GM19467 (cell line): ENCODE data around the gene BSPRY.

Experiments used
- ATAC-seq: cut with Tn5 transposase; IDR thresholded peaks from one replicate; pipeline ENCODE4 v1.9.1; 2021; ENCODE audit warnings: mild to moderate bottlenecking, moderate library complexity; ENCODE audit not compliant: unreplicated experiment

Gene BSPRY

DNA sequence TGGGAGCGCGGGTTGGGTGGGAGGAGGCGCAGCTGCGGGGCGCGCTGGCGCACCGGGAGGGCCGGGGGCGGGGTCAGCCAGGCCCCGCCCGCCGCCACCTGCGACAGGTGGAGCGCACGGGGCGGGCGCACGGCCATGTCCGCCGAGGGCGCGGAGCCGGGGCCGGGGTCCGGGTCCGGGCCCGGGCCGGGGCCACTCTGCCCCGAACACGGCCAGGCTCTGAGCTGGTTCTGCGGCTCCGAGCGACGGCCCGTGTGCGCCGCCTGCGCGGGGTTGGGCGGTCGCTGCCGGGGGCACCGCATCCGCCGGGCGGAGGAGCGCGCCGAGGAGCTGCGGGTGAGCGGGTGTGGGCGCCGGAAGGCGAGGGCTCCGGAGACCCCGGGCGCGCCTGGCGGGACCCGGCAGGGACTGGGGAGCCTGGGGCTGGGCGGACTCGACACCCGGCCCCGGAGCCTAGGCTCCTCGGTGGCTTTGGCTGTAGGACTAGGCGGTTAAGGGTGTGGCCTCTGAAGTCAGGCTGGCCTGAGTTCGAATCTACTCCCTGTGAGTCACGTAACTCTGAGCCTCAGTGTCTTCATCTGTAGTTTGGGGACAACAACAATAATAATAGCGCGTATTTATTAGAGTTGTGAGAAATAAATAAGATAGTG is at the start of gene BSPRY:
TSS of gene BSPRY (plus strand) at position 97 of the 650 bp plus-strand sequence. CDS start at position 136, 39 bp downstream.
- ATAC-seq, result no peak

DNA sequence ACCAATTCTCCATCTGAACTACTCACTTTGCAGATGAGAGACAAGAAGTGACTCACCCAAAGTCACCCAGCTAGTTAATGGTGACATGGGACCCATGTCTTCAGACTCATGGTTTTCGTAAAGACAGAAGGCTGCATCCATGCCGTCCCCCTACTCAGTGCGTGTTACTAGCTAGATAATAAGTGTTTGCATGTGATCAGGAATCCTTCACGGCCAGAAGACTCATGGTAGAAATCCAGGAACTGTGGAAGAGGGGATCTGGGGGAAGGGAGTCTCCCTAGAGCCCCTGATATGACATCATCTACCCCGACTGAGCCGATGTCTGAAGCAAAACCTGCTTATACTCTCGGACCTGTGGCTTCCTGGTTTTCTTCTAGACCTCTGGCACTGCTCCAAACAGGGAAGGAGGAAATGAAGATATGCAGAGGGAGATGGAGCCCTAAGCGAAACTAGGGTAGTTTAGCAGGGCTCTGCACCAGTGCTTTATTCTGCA is 49.5 kb upstream of the BSPRY start:
- ATAC-seq, result no peak

DNA sequence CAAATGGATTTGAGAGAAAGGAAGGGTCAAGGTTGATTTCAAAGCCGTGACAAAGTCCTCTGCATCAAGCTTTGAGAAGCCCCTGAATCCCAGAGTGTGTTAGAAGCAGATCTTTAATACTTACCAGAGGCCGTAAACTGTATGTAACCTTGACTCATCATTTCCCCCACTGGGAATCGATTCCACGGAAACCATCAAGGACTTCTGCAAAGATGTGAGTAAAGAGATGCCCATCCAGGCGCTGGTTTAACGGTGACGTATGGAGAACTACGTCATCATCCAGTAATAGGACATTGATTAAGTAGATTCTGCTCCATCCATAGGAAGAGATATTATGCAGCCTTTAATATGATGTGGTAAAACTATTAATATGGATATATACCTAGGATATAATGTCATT is 47.8 kb upstream of the BSPRY start:
- no peak for ATAC-seq

DNA sequence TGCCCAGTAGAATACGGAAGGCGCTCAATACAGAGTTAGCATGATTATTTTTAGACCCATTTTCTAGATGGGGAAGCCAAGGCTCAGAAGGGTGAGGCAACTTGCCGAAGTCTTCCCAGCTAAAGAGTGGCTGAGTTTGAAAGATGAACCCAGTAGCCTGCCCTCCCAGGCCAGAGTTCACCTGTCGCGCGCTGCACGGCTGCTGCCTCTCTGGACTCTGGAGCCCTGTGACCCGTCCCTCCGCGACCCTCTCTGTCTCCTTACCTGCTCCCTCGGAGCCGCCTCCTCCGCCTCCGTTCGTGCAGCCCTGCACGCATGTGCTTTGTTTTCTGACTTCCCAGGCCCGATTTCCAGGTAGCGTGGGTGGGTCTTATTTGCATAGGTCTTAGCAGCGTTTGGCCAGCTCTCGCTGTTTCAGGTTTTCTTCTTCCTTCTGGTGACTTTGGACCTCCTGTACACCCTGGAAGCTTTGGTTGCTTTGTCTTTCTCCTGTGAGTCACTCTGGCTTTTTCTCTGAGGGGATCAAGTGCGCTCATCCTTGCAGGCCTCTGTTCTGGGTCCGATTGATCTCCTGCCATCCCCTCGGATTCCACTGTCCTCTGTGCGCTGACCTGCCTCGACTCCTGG is 46.4 kb upstream of the BSPRY start, which contains the start of gene RNF183:
TSS of gene RNF183 (minus strand) at position 585 of the 627 bp plus-strand sequence. CDS start 5,192 bp downstream, outside the sequence.
- no peak for ATAC-seq

DNA sequence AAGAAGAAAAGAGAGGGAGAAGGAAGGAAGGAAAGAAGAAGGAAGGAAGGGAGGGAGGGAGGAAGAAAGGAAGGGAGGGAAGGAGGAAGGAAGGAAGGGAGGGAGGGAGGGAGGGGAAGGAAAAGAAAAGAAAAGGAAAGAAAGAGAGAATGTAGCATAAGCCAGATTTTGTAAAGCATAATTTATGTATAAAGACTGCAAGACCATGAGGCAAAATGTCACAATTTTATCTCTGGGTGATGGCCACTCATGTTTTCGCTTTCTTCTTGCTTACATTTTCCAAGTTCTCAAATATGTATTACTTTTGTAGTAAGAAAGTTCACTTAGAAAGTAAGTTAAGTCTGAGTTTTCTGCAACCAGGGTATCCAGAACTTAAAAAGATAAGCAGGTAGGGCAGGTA is 42.8 kb upstream of the BSPRY start:
- ATAC-seq, result no peak

DNA sequence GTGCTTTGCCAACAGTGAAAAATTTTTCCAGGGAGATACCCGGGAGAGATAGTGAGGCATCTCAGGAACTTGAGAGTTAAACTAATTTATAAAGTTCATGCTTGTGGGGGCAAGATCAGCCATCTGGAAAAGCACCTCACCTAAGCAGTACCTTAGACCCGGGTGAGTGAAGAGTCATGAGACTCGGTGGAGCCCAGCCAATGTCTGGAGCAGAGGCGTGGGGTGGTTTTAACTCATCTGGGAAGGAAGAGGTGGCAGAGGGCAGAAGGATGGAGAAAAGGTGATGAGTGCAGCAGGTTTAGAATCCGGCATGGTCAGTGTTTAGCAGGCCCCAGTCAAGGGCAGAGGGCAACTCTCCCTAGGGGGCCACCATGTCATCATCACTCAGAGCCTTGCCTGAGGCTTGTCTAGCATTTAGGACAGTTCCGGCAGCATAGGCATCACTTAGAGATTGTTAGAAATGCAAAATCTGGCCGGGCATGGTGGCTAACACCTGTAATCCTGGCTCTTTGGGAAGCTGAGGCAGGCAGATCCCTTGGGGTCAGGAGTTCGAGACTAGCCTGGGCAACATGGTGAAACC is 41.9 kb upstream of the BSPRY start:
- ATAC-seq, result no peak

DNA sequence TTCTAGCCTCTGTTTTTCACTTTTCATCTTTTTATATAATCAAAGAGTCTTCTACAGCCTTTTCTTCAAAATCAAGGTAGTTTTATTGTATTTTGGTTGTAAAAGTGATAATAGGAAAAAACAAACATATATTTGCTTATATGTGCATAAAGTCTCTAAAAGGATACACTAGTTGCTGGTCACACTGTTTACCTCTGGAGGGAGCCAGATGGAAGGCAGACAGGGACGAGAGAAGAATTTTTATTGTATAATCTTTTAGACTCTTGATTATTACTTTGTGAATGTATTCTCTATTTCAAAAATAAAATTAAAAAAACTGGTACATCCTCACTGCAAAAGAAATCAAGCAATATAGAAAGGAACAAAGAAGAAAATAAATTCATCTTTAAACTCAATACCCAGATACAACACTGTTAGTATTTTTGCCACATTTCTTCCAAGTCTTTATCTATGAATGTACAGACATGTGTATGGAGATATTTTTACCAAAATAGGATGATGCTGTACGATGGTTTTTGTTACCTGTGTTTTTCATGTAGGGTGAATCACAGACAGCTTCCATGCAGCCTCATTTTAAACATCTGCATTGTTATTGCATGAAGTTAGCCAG is 40.0 kb upstream of the BSPRY start:
- no peak for ATAC-seq

DNA sequence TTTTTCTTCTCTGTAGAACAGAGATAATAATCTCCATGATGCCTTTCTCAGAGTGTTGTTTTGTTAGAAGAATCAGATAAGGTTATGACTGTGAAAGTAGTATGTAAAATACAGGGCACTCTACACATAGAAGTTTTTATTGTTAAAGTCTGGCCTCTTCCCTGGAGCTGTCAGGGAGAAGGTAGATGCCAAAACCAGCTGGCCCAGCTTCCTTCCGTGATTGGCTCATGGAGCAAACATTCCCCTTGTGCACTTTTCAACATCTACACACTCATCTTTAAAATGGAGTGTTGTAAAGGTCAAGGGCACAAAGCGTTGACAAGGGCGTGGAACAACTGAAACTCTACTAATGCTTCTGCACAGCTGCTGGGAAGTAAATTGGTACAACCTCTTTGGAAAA is 38.8 kb upstream of the BSPRY start:
- ATAC-seq, result no peak

DNA sequence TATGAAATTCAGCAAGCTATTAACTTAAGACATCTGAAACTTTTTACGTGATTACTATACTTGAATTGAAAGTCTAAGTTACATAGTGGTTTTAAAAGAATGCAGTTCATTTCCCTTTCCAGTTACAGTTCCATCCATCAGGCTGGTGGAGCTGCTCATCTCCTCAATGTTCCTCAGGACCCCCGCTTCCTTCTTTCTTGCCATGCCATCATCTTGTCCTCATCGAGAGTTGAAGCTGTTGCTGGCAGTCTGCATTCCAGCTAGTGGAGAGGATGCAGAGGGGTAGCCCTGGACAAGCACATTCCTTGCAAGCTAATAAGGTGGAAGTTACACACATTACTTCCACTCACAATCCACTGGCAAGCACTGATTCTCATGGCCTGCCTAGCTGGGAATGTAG is 37.4 kb upstream of the BSPRY start:
- no peak for ATAC-seq

DNA sequence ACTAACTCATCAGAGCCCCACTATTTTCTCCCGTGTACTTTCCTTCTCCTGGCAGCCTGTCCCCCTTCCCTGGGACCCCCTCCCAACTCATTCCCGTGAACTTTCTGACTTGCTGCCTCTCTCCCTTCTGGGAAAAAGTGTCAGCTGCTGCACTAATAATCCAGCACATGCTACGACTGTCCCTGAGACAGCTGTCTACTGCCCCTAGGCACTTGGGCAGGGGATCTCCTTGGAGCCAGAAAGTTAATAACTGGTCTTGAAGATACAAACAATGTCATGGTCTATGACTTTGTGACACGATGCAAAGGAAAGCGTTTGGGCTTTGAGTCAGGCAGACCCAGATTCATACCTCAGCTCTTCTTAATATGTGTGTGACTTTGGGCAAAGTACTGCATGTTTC is 36.1 kb upstream of the BSPRY start:
- no peak for ATAC-seq

DNA sequence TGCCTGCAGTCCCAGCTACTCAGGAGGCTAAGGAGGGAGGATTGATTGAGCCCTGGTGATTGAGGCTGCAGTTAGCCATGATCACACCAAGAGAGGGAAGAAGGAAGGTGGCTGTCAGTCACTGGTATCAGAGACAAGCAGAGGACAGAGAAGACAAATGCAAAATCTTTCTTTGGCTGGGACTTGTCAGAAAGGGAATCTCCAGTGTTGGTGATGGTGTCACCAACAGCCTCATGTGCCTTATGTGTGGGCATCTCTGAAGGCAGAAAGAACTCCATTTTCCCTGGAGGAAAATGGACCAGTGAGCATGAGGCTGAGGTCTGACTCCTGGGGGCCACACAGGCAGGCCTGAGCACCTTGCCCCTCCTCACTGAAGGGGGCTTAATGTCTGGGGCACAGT is 34.1 kb upstream of the BSPRY start:
- ATAC-seq, result no peak

DNA sequence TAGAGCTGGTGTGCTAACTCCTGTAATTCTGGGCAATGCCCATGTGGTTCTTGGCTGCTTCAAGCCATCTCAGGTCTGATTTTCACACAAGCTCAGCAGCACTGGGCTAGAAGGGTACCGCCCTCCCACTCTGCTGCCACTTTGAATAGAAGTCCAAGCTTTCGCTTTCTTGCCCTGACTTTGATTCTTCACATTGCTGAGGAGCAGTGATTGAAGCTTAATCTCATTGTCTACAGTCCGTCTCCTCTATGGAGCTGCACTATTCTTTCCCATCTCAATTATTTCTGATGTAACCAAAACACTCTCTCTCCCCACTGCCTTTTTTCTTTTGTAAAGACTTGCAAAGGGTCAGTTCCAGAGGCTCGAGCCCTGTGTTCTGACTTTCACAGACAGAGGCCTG is 33.3 kb upstream of the BSPRY start:
- no peak for ATAC-seq

DNA sequence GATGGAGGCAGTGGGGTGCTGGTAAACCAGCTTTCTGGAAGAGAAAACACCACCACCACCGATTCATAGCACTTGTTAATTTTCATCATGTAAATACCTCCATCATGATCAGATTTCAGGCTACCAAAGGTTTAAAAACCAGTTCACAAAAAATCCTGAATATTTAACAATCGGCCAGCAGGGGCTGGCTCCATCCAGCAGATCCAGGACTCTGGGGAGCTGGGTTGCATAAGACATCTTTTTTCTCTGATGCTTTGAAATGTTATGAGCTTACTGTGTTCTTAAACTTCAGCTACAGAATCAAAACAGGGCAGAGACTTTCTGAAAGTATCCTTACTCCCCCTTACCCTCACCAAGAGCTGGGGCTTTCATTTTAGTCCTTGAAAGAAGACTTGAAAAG is 31.6 kb upstream of the BSPRY start:
- ATAC-seq, result no peak

DNA sequence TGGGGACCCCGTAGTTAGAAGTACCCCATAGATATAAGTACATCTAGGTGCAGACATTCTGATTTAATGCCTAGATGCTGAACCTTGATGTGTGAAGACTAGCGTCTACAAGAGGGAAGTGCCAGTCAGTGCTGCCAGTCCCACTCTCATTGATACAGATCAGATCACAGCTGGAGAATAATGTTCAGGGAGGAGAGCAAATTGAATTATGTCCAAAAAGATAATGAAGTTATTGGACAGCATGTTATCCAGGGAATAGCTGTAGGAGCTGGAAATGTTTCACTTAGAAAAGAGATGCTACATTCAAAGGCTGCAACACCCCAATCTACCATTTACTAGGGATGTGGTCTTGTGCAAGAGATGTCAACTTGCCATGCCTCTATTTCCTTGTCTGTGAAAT is 30.3 kb upstream of the BSPRY start:
- no peak for ATAC-seq

DNA sequence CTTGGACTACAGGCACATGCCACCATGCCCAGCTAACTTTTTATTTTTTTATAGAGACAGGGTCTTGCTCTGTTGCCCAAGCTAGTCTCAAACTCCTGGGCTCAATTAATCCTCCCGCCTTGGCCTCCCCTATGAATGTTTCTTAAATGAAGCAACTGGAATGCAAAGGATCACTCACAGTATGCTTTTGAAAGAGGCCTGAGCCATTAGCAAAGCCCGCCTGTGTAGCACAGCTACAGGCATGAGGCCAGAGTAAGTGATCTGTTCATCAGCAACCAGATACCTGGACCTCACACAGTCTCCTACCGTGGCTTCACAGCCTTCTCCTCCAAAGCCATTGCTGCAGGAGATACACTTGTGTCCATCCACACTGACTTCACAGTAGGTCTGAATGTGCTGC is 29.3 kb upstream of the BSPRY start:
- ATAC-seq, result no peak

DNA sequence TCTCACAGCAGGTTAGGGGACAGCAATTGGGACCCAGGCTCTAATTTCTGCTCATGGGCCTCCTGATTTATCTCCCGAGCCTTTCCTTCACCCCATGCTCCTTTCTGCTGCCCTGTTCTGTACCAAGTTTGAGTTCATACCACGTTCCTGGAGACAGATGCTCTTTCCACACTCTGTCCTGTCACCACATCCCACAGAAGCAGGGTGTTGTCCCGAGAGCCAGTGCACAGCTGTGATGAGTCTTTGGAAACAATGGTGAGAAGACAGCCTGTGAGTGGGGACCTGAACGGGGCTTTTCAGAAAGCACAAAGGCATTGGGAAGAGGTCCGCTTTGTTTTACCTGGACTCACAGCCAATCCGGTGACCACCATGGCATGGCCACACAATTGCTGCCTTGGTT is 26.7 kb upstream of the BSPRY start:
- no peak for ATAC-seq

DNA sequence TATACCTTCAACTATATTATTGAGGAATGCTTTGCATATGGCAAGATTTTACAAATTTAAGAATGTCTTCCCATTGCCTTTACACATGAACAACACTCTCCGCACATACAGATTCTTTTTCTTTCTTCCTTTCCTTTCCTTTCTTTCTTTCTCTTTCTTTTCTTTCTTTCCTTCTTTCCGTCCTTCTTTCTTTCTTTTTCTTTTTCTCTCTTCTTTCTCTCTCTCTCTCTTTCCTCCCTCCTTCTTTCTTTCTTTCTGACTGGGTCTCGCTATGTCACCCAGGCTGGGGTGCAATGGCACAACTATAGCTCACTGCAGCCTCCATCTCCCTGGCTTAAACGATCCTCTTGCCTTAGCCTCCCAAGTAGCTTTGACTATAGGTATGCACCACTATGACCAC is 23.1 kb upstream of the BSPRY start:
- no peak for ATAC-seq

DNA sequence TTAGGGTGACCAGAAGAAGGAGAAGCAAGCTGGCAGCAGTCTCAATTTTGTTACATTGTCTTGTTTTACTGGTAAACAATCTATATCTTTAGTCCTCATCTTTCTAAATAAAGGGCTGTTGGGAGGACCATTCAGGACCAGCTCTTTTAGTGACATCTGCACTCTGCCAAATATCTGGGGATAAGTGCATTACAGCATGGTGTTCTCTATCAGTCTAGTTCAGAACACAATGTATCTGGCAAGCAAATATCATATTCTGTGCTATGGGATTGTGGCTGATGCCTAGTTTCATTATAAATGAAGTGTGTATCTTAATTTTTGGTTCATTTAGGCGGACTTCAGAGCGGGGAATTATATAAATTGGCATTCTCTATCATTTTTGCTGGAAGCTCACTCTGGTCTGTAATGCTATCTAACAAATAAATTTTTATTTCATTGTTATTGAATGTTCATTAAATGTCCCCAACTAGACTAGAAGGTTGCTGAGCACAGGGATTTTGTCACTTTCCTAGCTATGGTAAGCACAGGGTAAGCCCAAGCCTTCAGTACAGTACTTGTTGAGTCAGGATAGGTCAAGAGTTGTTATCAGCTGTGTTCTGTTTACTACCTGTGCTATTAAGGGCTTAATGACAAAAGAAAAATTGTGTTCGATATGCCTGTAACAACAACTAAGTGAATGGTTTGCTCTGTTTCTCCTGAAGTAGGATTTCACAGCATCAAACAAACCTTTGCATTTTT is 21.1 kb upstream of the BSPRY start:
- no peak for ATAC-seq

DNA sequence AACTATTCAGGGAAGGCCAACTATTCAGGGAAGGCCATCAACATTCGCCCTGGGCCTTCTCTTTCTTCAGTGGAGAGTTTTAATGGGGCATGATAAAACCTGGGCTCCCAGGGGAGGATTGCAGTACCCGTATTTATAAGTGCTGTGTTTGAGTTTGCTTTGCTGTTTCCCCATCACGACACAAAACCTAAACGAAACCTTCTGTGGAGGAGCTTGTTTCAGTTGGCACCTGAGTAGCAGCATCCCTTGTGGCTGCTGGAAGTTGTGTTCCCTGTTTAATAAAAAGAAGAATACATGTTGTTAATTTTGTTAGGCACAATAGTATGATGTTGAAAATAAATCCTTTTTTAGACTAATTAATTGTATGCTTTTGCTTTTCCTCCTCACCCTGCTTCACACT is 17.6 kb upstream of the BSPRY start:
- ATAC-seq, result no peak

DNA sequence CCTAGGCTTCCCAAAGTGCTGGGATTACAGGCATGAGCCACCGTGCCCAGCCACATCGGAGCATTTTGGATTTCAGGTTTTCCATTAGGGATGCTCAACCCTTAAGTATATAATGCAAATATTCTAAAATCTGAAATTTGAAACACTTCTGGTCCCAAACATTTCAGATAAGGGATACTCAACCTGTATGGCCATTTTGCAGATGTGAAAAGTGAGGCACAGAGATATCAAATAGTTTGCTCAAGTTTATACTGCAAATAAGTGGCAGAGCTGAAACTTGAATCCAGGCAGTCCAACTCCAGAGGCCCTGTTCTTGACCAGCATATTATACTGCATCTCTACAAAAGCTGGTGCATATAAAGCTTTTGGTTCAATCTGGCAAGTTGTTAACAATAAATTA is 11.6 kb upstream of the BSPRY start:
- ATAC-seq, result no peak

DNA sequence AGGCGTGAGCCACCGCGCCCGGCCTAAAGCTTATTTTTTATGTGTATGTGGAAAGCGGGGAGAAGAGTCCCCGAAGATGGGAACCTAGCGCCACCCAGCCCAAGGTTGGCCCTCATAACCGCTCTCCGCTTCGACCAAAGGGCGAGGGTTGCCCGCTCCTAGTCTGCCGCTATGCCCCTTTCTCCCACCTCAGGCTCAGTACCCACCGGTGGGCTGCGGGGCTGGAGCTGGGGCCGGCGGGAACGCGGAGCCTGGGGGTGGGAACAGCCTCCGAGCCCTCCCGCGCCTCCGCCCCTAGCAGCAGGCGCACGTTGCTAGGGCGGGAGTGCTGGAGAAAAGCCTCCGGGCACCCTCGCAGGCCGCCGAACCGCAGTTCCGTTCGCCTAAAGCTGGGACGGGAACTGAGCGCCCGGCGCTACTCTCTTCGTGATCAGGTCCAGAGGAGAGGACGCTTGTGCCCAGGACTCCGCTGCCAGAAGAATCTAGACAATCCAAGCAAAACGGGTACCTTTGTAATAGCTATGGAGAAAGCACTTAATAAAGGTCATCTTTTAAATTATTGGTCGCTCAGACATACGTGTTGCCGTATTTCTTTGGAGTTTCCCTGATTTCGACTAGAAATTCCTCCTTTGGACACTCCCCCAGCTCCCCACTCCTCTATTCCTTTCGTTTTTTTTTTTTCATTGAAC is 9.2 kb upstream of the BSPRY start, which contains the start of gene WDR31:
TSS of gene WDR31 (minus strand) at position 265 of the 689 bp plus-strand sequence. CDS start 8,253 bp downstream, outside the sequence.
- ATAC-seq, result peak; percentile 98
